PC-9 (cell line): ENCODE measurements around the gene LZTS2.

Experiments used
- CTCF ChIP-seq: fragments of 200-600 bp; sonication (generic); conservative IDR thresholded peaks from 2 replicates; pipeline ENCODE4 v1.6.1; 2017; ENCODE audit warnings: mixed run types, antibody characterized with exemption, mild to moderate bottlenecking, moderate library complexity
- EZH2 ChIP-seq: fragments of 200-600 bp; sonication (generic); IDR thresholded peaks from 2 replicates; pipeline ENCODE4 v1.8.0; 2017; ENCODE audit warnings: antibody characterized with exemption, low read depth

- TF ChIP-seq CTCF (no peak), EZH2 (no peak)
Measured at GRCh38 chr10:101043363-101043707, 43.7 kb downstream of the LZTS2 start.
